Left ventricle myocardium superior (tissue), 1 donor: ENCODE results near the gene HSP90AA1. TPM values are rescaled to one million over a fixed set of nuclear protein-coding genes. Genes with fewer than 3 reads are reported as not detected.
"Not testable (repeated sequence)": the region's sequence is repeated elsewhere in the genome, so short reads cannot be mapped to it uniquely, and the experiment has no call there.

Experiments
- ATAC-seq: fragments of 200-7000 bp; cut with Tn5 transposase; one replicate; pipeline ENCODE4 v1.9.1; 2020; ENCODE audit warnings: mild to moderate bottlenecking, moderate library complexity
- DNase-seq: peaks from one replicate; pipeline ENCODE4 v3.0.0-alpha.2; 2020
- intact Hi-C: fragments of 100-400 bp; cut with micrococcal nuclease; formaldehyde crosslinking; loops from one replicate; pipeline ENCODE4 v1.11.0; 2022
- long read RNA-seq: library from polyadenylated mRNA; unstranded; transcript quantifications from one replicate; pipeline ENCODE4 v2.0.0, GENCODE V29; 2021
- total RNA-seq: library from RNA; stranded (reverse); fragmentation: NEBNext Ultra II Directional; extraction: Animal tissue kit (Norgen Biotek cat#: 25700); gene quantifications from one replicate; pipeline ENCODE4 v1.2.1, GENCODE V29; 2021
- donor health status: DM: no; HTN: yes; CAD: no; lungs with severe emphysema.

HSP90AA1 gene
- total RNA-seq, result 467 TPM
- long read RNA-seq, transcript HSP90AA1-205 (2 exons, 429 nt), result minor isoform, 19 of 354 reads
- long read RNA-seq, transcript HSP90AA1-201 (11 exons, 3,379 nt), result major isoform, 66 of 354 reads
- long read RNA-seq, partial matches to known transcripts, result 255 of 354 reads
- long read RNA-seq, other reads (novel, unspliced or antisense), result 14 of 354 reads

DNA sequence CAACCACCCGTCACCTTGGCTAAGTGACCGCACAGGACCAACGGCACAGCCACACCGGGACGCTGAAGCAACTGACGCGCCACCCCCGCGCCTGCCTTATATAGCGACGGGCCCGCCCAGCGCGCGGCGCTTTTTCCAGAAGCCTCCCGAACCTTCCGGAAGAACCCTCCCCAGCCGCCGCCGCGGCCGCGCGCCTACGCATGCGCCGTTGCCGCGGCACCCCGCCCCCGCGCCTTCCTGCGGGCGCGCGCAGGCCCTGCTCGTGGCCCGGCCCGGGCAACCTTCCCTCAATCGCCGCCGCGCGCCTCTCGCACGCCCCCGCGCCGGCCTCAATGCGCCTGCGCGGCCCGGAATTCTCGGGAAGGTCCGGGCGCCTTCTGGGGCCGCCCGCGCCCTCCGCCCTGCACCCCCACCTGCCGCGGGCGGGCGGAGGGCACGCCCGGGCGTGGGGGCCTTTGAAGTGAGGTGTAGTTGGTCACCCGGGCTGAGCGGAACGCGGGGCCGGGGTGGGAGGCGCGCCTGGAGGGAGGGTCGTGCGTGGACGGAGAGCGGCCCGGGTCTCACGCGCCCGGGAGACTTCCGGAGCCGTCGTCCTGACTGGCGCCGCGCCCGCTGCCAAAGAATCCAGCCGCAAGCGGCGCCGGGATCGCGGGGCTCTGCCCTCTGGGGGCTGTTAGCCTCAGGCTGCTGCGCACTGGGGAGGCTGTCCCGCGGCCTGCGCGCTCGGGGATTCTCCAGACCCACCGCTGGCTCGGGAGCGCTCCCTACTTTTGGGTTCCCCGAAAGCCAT is at the start of gene HSP90AA1:
Gene HSP90AA1 (minus strand): TSS at position 73 of the 790 bp plus-strand sequence. CDS start 666 bp downstream, outside the sequence.
- peak; percentile 97 for DNase-seq
- intact Hi-C loops, result no loop called here
- ATAC-seq, result peak; percentile 92

DNA sequence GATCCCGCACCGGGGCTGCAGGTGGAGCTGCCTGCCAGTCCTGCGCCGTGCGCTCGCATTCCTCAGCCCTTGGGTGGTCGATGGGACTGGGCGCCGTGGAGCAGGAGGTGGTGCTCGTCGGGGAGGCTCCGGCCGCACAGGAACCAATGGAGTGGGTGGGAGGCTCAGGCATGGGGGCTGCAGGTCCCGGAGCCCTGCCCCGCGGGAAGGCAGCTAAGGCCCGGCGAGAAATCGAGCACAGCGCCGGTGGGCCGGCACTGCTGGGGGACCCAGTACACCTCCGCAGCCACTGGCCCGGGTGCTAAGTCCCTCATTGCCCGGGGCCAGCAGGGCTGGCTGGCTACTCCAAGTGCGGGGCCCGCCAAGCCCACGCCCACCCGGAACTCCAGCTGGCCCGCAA is 48.6 kb upstream of the HSP90AA1 start:
- intact Hi-C loops, ATAC-seq, DNase-seq: not testable (repeated sequence)

DNA sequence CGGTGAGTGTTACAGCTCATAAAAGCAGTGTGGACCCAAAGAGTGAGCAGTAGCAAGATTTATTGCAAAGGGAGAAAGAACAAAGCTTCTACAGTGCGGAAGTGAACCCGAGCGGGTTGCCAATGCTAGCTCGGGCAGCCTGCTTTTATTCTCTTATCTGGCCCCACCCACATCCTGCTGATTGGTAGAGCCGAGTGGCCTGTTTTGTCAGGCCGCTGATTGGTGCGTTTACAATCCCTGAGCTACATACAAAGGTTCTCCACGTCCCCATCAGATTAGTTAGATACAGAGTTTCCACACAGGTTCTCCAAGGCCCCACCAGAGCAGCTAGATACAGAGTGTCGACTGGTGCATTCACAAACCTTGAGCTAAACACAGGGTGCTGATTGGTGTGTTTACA is 47.9 kb upstream of the HSP90AA1 start:
- DNase-seq, ATAC-seq, intact Hi-C loops: not testable (repeated sequence)

DNA sequence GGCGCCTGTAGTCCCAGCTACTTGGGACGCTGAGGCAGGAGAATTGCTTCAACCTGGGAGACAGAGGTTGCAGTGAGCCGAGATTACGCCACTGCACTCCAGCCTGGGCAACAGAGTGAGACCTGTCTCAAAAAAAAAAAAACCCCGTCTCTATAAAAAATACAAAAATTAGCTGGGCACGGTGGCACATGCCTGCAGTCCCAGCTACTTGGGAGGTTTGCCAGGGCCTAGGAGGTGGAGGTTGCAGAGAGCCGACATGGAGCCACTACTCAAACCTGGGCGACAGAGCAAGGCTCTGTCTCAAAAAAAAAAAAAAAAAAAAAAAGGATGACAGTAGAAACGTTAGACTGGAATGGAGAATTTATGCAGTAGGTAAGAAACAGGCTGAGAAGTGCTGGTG is 47.2 kb upstream of the HSP90AA1 start:
- ATAC-seq, intact Hi-C loops, DNase-seq: not testable (repeated sequence)

DNA sequence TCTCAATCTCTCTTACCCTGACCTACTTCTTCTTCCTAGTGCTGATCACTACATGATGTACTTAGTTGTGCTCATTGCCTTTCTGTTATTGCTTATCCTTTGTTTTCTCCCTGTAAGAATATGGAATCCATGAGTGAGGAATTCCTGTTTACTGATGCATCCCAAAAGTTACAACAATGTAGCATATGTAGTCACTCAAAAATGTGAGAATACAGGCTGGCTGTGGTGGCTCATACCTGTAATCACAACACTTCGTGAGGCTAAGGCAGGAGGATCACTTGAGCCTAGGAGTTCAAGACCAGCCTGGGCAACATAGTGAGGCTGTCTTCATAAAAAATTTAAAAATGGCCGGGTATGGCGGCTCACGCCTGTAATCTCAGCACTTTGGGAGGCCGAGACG is 44.9 kb upstream of the HSP90AA1 start:
- DNase-seq (no peak), ATAC-seq (no peak)
- intact Hi-C loops, result no loop called here

DNA sequence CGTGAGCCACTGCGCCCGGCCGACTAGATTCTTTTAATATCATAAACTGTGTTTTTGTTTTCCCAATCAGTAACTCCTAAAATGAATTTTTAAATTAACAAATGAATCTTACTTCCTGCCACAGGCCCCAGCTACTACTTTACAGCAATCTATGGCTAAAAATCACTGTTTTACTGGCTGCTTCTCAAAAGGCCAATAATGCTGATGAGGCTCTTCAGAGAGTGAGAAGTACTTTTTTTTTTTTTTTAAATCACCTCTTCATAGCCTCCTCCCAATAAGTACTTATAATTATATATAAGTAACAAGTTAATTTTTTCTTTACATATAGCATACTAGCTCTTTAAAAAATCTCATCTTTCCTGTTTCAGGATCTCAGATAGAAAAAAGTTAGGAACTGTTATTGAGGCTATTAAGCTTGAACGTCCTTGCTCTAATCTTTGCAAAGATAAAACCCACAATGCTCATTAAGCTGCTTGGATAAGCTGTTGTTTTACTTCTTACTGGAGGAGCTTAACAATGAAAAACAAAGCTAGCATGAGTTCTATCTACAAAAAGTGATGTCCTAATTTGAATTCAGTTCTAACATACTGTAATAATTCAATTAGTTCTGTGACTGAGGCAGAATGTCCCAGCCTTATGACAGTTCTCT is 40.1 kb upstream of the HSP90AA1 start:
- no peak for ATAC-seq
- intact Hi-C loops, result no loop called here
- DNase-seq, result no peak

DNA sequence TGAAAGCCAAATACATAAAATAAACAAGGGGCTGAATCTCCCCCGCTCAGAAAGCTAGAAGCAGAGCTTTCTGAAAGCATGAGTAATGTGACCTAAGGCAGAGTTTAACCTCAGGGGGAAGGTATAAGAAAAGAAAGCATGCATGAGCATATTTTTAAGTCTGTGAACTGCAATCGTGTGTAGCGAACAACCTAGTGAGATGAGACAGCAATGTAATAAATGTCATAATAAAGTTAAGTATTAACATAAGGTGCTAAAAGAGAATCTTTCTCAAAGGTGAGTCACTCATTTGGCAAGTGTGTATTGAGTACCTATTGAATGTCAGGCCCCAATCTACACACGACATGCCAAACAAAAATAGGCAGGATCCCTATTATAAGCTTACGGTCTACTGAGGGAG is 38.7 kb upstream of the HSP90AA1 start:
- intact Hi-C loops, result no loop called here
- DNase-seq, result no peak
- no peak for ATAC-seq

DNA sequence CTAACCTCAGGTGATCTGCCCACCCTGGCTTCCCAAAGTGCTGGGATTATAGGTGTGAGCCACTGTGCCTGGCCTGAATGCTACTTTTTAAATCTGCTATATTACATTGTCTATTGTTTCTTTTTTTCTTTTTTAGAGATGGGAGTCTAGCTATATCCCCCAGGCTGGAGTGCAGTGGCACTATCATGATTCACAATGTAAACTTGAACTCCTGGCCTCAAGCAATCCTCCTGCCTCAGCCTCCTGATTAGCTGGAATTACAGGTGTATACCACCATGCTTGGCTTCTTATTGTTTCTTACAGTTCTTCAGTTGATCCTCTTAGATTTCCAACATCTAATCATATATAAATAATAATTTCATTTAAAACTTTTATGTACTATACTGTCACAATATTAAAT is 37.6 kb upstream of the HSP90AA1 start:
- ATAC-seq, result no peak
- intact Hi-C loops, result no loop called here
- DNase-seq, result no peak

DNA sequence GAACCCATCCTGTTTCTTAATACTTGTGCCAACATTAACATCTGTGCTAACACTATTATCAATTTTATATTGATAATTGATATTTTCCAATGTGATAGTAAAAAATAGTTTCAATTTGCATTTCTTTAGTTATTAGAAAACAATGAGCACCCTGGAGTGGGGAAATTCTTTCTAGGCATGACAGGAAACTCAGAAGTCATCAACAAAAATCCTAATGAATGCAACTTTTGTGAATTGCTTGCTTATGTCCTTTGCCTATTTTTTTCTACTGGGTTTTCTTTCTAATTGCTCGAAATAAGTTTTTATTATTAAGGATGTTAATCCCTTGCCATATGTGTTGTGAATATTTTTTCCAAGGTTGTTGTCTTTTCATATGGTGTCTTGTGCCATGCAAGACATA is 34.7 kb upstream of the HSP90AA1 start:
- ATAC-seq, result no peak
- intact Hi-C loops, result no loop called here
- no peak for DNase-seq

DNA sequence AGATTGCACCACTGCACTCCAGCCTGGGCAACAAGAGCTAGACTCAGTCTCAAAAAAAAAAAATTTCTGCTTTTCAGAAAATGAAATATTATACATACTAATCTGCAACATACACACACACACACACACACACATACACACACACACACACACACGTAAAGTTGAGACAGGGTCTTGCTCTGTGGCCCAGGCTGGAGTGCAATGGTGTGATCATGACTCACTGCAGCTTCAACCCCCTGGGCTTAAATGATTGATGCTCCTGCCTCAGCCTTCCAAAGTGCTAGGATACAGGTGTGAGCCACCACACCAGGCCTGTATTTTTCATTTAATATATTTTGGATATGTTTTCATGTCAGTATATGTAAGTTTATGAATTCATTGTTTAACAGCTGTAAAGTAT is 34.0 kb upstream of the HSP90AA1 start:
- ATAC-seq (no peak), DNase-seq (no peak)
- intact Hi-C loops, result no loop called here

DNA sequence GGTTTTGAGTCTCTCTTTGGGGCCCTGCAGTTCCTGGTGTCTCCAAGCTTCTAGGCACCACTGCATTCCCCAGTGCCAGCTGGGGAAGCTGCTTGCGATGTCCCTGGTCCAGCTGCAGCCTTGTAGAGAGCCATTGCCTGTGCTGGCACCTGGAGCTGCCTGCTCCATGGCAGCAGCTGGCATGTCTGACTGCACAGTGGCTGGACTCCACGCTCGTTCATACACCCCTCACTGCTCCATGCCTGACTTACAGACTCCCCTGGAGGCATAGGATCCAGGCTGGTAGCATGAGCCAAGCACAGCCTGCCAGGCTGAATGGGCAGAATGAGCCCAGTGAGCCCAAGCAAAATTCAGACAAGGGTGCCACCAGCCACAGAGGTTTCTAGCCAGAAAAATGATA is 31.0 kb upstream of the HSP90AA1 start:
- intact Hi-C loops, result no loop called here
- DNase-seq (no peak), ATAC-seq (no peak)

DNA sequence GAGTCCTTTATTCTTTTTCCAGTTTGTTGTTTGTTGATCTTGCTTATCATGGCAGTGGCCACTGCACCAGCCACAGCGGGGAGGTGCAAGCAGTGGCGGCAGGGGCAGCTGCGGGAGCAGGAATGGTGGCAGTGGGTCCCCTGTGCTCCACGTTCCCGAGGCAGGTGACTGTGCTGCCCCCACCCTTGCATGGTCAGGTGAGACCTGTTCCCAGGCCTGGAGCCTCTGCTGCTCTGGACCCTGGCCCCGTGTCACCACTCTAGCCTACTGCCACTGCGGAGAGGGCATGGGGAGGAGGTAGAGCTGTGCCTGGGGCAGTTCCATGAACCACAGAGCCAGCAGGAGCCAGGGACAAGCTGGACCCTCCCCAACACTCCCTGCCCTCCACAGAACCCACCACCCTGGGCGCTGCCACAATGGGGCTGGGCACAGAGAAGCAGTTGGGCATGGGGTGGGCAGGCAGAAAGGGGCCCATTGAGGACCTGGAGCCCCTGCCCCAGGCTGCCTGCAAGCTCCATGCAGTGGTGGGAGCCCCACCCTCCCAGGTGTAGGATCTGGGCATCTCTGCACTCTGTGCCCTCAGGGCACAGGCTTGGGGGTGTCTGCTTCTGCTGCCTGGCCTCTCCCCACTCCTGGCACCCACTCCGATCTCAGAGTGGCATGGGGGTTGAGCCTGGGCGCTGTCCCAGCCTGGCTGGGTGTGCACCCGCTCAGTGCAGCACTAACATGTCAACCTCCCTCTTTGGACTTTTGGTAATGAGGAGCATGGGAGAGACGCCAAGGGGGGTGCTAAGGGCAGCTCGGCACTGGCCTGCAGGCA is 29.7 kb upstream of the HSP90AA1 start:
- DNase-seq (no peak), ATAC-seq (no peak)
- intact Hi-C loops, result no loop called here

DNA sequence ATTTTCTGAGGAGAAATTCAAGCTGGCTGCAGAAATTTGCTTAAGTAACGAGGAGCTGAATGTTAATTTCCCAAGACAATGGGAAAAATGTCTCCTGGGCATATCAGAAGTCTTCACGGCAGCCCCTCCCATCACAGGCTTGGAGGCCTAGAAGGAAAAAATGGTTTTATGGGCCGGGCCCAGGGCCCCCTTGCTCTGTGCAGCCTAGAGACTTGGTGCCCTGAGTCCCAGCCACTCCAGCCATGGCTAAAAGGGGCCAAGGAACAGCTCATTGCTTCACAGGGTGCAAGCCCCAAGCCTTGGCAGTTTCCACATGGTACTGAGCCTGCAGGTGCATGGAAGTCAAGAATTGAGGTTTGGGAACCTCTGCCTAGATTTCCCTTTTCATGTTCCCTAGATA is 24.3 kb upstream of the HSP90AA1 start:
- DNase-seq, result no peak
- intact Hi-C loops, result no loop called here
- no peak for ATAC-seq

DNA sequence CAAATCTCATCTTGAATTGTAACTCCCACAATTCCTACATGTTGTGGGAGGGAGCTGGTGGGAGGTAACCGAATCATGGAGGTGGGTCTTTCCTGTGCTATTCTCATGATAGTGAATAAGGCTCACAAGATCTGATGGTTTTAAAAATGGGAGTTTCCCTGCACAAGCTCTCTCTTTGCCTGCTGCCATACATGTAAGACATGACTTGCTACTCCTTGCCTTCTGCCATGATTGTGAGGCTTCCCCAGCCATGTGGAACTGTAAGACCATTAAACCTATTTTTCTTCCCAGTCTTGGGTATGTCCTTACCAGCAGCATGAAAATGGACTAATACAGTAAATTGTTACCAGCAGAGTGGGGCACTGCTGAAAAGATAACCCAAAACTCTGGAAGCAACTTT is 22.5 kb upstream of the HSP90AA1 start:
- intact Hi-C loops, result not testable (repeated sequence)

DNA sequence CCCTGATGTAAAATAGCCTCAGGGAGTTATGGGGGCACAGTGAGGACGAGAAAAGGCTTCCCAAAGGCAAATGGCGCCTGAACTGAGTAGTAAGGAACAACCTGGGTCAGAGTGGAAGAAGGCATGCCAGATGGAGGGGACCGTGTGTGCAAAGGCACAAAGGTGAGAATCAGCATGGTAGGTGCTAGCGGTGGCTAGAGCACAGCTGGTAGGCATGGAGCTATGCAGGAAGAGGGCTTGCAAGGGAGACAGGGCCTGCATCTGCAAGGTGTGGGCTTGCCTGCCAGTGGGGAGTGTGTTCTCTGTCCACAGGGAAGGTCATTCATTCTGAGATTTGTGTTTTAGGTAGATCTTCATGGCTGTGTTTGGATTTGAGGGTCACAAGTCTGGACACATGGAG is 18.5 kb upstream of the HSP90AA1 start:
- intact Hi-C loops, result no loop called here
- ATAC-seq, result no peak
- no peak for DNase-seq

More for the DNA sequence above, 22.5 kb upstream of the HSP90AA1 start:
- not testable (repeated sequence) for ATAC-seq, DNase-seq

DNA sequence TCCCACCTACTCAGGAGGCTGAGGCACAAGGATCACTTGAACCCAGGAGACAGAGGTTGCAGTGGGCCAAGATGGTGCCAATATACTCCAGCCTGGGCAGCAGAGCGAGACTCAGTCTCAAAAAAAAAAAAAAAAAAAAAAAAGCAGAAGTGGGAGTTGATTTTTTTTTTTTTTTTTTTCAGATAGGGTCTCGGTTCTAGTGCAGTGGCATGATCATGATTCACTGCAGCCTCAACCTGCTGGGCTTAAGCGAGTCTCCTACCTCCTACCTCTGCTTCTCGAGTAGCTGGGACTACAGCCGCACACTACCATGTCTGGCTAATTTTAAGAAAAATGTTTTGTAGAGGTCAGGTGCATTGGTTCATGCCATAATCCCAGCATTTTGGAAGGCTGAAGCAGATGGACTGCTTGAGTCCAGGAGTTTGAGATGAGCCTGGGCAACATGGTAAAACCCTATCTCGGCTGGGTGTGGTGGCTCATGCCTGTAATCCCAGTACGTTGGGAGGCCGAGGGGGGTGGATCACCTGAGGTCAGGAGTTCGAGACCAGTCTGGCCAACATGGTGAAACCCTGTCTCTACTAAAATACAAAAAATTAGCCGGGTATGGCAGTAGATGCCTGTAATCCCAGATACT is 16.3 kb upstream of the HSP90AA1 start:
- ATAC-seq, result no peak
- intact Hi-C loops, result no loop called here
- DNase-seq, result no peak

DNA sequence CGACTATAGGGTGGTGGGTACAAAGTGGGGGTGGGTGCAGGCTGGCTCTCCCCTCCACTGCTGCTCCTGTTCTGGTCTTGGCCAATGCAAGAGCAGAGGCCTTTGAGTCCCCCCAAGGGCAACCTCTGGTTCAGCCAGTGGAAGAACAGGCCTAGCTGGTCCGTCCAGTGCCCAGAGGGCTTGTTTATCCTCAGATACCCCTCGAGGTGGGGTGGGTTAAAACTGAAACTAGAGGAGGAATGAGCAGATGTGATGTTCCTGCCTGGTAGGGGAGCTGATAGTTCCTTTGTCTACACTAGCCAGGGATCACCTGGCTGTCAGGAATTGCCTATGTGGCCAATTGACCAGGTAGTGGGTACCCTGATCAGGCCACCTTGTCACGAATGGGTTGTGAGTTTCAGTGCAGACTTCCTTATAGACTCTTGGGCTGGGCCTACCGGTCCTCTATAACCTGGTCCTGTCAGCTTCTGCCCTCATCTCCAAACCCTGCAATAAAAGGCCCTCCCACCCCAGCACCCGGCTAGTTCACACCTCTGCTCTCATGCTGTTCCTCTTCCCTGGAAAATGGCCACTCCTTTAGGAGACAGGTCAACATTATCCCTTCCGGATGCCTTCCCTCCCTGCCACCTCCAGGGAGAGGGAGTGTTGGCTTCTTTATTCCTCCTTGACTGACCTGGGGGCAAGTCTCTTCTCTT is 10.7 kb upstream of the HSP90AA1 start:
- intact Hi-C loops, result no loop called here
- ATAC-seq, result no peak
- DNase-seq, result no peak

DNA sequence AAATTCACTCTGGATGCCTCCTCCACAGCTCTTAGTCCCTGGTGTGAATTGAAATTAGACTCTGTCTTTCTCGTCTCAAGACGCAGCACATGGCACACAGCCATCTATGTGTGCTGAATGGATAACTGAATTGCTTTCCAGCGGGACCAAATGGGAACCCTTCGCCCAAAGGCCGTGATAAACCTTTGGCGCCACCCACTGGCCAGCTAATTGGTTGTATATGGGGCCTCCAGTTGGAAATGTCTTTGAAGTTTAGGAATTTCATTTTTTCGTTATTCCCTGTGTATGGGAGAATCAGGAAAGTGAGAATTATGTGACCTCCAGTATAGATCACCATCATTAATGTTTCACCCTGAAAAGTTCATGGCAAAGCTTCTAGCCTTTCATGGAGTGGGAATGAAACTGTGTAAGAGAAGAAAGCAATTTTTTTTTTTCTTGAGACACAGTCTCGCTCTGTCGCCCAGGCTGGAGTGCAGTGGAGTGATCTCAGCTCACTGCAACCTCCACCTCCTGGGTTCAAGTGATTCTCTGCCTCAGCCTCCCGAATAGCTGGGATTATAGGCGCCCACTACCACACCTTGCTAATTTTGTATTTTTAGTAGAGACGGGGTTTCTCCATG is 9.8 kb upstream of the HSP90AA1 start:
- DNase-seq (peak; percentile 92), ATAC-seq (peak; percentile 92)
- intact Hi-C loops, result no loop called here
